Measurements from ENCODE around the gene WDR37.
"Not testable (repeated sequence)": the region's sequence is repeated elsewhere in the genome, so short reads cannot be mapped to it uniquely, and the experiment has no call there.

WDR37 gene, protein sequence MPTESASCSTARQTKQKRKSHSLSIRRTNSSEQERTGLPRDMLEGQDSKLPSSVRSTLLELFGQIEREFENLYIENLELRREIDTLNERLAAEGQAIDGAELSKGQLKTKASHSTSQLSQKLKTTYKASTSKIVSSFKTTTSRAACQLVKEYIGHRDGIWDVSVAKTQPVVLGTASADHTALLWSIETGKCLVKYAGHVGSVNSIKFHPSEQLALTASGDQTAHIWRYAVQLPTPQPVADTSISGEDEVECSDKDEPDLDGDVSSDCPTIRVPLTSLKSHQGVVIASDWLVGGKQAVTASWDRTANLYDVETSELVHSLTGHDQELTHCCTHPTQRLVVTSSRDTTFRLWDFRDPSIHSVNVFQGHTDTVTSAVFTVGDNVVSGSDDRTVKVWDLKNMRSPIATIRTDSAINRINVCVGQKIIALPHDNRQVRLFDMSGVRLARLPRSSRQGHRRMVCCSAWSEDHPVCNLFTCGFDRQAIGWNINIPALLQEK

DNA sequence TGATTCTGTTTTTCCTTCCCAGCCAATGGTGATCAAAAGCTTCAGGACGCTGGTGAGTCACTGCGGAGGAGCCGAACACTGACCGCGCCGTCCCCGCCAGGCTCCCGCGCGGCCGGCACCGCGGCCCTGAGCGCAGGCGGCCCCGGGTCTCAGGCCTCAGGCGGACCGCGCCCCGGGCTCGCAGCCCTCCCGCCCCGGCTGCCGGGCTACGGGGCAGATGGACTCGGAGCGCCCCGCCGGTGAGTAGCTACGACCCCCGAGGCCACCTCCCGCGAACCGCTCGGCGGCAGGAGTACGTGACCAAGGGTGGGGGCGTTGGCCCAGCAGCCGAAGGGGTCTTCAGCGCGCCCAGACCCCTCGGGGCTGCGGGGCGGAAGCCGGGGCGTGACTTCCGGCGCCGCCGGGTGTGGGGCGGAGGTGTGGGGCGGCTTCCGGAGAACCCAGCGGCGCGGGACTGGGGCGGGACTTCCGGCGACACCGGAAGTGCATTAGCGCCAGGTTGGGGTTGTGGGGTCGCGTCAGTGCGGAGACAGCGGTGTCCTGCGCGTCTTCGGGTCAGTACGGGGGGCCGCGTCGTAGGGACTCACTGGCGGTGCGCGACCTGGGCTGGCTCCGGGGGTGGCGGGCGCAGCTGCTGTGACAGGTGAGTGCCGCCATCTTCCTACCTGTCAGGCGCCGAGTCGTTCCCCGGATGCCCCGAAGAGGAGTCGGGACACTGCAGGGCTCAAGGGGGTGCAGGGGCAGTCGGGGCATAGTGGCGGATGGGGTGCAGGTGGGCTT is at the start of gene WDR37:
Gene WDR37, plus strand, starts transcription at position 60 of the 780 bp plus-strand sequence. CDS start 15,771 bp downstream, outside the sequence.
- DNase-seq (ENCODE audit: low read depth), result peak; percentile 62

- no peak for DNase-seq (ENCODE audit: low read depth)
Observed at GRCh38 chr10:1006573-1006972, 49.6 kb upstream of the WDR37 start.

DNA sequence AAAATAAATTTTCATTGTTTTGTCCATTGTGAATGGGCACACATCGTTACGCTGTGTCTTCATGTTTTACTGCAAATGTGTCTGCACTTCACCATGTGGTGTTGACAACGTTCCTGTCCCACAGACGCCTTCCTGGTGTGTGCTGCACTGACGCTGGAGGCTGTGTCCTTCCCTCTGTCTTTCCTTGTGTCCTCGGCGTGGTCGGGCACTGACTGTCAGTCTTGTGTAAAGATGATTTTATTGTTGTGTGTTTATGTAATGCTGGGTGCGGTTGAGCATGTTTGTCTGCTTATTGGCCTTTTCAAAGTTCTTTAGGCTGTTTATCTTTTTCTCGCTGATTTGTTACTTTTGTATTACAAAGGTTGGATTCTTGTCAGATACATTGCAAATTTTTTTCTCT is 48.6 kb upstream of the WDR37 start:
- no peak for DNase-seq (ENCODE audit: low read depth)

DNA sequence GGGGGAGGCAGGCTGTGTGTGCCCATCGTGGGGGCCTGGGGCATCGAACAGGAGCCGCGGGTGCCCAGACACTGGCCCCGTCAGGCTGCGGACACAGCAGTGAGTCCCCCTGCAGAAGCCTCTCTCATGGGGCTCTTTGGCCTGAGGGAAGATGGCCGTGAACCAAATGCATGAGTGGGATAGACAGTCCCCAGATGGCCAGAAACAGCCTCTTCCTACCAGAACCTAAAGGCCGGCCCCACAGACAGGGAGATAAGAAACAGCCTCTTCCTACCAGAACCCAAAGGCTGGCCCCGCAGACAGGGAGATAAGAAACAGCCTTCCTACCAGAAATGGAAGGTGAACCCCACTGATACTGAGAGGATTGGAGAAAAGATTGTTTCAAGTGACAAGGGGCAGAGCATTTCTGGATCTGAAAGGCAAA is 47.1 kb upstream of the WDR37 start:
- no peak for DNase-seq (ENCODE audit: low read depth)

GRCh38 chr10:1009947-1010346 is 46.2 kb upstream of the WDR37 start:
- not testable (repeated sequence) for DNase-seq (ENCODE audit: low read depth)

- DNase-seq (ENCODE audit: low read depth), result no peak
Observed at GRCh38 chr10:1010703-1011102, 45.5 kb upstream of the WDR37 start.

DNA sequence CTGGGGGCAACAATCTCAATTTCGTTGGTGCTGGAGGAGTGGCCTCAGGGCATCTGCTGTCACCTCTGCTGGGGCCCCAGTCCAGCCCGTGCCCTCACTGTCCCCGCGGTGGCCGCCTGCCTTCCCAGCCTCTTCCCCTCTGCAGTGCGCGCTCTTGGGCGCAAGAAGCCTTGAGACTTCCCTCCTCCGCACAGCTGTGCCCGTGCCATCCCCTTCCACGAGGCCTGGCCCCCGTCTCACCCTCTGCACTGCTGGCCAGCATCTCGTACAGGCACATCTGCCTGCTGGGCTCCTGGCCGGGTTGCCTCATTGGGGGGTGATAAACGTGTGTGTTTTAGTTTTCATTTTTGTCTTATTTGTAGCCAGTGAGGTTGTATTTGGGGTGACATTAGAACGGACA is 44.5 kb upstream of the WDR37 start:
- no peak for DNase-seq (ENCODE audit: low read depth)

DNA sequence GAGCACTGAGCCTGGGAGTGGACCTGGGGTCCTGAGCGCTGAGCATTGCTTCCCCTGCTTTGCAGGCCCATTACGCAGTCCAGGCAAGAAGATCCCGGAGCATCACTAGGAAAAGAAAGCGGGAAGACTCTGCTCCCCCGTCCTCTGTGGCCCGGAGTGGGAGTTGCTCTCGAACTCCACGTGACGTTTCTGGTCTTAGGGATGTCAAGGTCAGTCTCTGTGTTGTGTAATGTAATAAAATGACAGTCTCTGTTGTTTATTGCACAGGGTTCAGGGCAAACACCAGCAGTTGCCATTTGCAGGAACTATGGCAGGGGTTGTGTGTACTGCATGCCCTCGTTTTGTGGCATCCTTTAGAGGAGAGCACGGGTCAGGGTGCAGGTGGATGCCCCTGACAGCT is 40.5 kb upstream of the WDR37 start:
- DNase-seq (ENCODE audit: low read depth), result no peak

GRCh38 chr10:1019362-1019761 is 36.8 kb upstream of the WDR37 start:
- no peak for DNase-seq (ENCODE audit: low read depth)

DNA sequence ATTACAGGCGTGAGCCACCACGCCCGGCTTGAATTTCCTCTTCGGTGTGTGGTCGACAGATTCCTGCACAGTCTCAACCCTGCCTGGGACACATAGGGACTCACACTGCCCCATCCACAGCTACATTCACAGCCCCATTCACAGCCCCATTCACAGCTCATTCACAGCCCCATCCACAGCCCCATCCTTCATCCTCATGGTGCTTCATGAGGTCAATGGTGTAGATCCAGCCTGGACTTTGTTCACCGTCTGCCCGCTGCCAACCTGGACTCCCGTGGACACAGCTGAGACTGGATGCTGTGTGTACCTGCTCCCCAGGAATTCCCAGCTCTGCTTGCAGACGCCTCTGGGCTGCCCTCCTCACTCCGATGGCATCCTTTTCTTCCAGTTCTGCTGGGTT is 35.7 kb upstream of the WDR37 start:
- DNase-seq (ENCODE audit: low read depth), result no peak

DNA sequence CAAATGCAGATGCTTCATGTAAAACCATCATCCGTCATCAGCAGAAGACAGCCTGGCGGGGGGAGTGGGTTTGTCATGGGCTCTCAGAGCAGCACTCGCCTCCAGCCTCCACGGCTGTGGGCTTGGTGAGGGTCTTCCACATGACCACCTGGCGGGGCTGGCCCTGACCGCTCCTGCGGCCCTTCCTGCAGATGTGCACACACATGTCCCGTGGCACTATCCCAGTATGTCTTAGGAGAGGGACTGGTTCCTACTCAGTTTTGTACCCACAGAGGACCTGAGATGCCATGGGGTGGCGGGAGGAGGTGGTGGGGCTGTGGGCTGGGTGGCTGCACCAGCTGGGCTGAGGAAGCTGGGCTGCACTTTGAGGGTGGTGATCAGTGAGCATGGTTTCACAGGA is 35.2 kb upstream of the WDR37 start:
- DNase-seq (ENCODE audit: low read depth), result no peak

- DNase-seq (ENCODE audit: low read depth), result no peak
Observed at GRCh38 chr10:1022413-1022812, 33.8 kb upstream of the WDR37 start.

DNA sequence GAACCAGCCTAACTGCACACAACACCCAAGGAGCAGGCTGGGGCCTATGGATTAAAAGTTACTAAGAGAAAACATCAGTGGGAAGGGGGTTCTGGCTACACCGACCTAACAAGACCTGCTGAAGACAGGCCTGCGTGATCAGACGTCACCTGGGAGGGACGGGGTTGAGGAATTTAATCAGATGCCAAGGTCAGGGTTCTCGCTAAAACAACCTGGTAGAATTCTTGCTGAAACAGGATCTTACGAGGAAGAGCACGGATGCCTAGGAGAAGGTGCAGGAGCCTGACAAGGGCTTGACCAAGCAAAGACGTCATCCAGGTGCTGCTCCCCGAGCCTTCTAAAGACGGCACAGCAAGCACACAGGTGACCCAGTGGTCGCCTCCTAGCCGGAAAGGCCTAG is 32.1 kb upstream of the WDR37 start:
- no peak for DNase-seq (ENCODE audit: low read depth)

GRCh38 chr10:1025683-1026082 is 30.5 kb upstream of the WDR37 start, which contains the start of gene IDI2:
IDI2 (minus strand) TSS chr10:1025859; CDS start chr10:1024723, 1,136 bp downstream.
- DNase-seq (ENCODE audit: low read depth), result no peak

DNA sequence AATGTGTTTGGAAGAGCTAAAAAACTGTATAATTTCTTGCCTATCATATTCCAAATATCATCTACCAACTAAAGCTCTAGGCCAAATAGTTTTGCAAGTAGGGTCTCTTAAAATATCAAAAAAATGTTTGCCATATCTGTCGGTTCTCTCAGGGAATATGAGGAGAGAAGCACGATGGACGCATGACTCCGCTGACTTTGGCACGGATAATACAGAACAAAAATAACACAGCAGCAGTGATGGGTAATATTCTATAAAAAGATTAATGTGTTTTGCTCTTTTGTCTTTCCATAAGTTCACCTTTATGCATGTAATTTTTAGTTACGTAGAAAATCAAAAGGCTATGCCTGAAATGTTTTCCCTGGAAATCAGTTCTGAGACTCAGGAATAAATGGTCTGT is 29.6 kb upstream of the WDR37 start:
- DNase-seq (ENCODE audit: low read depth), result no peak

GRCh38 chr10:1029838-1030237 is 26.3 kb upstream of the WDR37 start:
- no peak for DNase-seq (ENCODE audit: low read depth)

DNA sequence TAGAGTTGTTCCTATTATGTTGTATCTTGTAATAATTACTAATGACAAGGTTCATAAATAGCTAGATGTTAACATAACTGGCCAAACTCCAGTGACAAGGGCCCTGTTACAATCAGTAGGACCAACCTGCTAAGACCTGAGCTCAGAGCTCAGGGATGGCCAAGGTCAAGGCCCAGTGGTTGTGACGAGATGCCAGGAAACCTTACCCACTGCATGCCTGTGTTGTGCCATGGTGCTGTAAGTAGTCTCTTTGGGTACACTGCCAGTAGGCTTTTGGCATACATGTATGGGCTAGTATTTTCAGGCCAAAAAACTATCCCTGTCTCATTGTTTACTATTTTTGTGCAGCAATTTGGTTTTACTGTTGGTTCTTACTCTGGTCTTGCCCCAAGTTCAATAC is 22.6 kb upstream of the WDR37 start:
- DNase-seq (ENCODE audit: low read depth), result no peak

DNA sequence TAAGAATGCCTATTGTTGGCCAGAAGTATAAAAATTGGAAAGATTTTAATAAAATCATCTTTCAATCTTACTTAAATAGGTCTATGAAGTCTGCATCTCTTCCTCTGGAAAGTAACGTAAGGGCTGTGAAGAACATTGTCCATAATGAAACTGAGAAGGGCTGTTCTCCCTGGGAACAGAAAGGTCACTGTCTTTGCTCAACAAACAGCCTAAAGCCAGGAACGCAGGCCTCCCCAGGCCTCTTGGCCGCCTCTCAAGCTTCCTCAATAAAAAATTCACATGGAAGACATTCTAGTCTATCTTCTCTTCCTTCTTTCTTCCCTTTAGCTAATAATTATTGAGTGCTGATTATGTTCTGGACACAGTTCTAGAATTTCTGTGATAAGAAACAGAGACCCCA is 21.4 kb upstream of the WDR37 start:
- no peak for DNase-seq (ENCODE audit: low read depth)

- no peak for DNase-seq (ENCODE audit: low read depth)
Observed at GRCh38 chr10:1035201-1035600, 21.0 kb upstream of the WDR37 start.

DNA sequence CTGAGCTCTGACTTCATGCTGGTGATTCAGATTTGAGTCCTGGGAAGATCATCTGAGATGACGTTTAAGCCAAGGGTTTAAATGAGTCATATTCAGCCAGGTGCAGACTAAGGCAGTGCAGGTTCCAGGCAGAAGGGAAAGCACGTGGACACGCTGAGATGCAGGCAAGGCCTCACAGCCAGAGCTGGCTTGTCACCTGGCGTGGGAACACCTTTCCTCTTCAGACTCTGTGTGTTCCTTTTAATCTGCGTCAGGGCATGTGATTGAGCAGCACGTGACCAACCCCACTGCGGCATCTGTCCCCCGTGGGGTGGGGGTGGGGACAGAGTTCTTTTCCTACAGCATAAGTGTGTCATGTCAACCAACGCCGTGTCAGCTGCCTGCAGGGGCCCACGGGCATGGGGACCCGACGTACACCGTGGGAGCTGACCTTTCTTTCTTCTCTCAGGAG is 19.8 kb upstream of the WDR37 start:
- DNase-seq (ENCODE audit: low read depth), result no peak

GRCh38 chr10:1037098-1037497 is 19.1 kb upstream of the WDR37 start:
- no peak for DNase-seq (ENCODE audit: low read depth)

DNA sequence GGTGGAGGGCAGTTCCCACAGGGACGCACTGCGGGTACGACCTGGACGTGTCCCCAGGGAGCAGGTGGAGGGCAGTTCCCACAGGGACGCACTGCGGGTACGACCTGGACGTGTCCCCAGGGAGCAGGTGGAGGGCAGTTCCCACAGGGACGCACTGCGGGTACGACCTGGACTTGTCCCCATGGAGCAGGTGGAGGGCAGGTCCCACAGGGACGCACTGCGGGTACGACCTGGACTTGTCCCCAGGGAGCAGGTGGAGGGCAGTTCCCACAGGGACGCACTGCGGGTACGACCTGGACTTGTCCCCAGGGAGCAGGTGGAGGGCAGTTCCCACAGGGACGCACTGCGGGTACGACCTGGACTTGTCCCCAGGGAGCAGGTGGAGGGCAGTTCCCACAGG is 17.4 kb upstream of the WDR37 start:
- not testable (repeated sequence) for DNase-seq (ENCODE audit: low read depth)

- no peak for DNase-seq (ENCODE audit: low read depth)
Observed at GRCh38 chr10:1040133-1040532, 16.1 kb upstream of the WDR37 start.

Data from GM04503 (cell line).